WTC11 (cell line): Measurements from ENCODE around the gene PPTC7. TPM values are rescaled to one million over a fixed set of nuclear protein-coding genes. Genes with fewer than 3 reads are reported as not detected.

Source experiments
- ATAC-seq: fragments of 200-7000 bp; cut with Tn5 transposase; 2 replicates; pipeline ENCODE4 v1.10.0; 2021; ENCODE audit warnings: mild to moderate bottlenecking, moderate library complexity
- CTCF ChIA-PET: fragments of 300-600 bp; sonication (Branson Sonifier 250); formaldehyde crosslinking; loops from one replicate; lab custom pipeline; 2021; ENCODE audit warnings: antibody characterized with exemption; lab: Charles Lee
- POLR2A ChIA-PET: fragments of 350-600 bp; sonication (Branson Sonifier 250); formaldehyde crosslinking; loops from one replicate; lab custom pipeline; 2021; ENCODE audit warnings: antibody characterized with exemption; lab: Charles Lee
- DNase-seq: peaks from one replicate; pipeline ENCODE4 v3.0.0; 2021; ENCODE audit warnings: low spot score
- H3K27ac Mint-ChIP-seq: 2 replicates; pipeline ENCODE4 v1.8.0; 2021; ENCODE audit warnings: mixed read lengths
- H3K27me3 Mint-ChIP-seq: 2 replicates; pipeline ENCODE4 v1.8.0; 2021; ENCODE audit warnings: low read depth, mild to moderate bottlenecking, moderate library complexity, mixed read lengths
- H3K36me3 Mint-ChIP-seq: 2 replicates; pipeline ENCODE4 v1.8.0; 2021; ENCODE audit warnings: mixed read lengths
- H3K4me1 Mint-ChIP-seq: 2 replicates; pipeline ENCODE4 v1.8.0; 2022; ENCODE audit warnings: mixed read lengths
- H3K4me3 Mint-ChIP-seq: 2 replicates; pipeline ENCODE4 v1.8.0; 2021; ENCODE audit warnings: mild to moderate bottlenecking, moderate library complexity, mixed read lengths
- H3K9me3 Mint-ChIP-seq: 2 replicates; pipeline ENCODE4 v1.8.0; 2021; ENCODE audit warnings: mixed read lengths
- CBFB ChIP-seq: sonication (generic); formaldehyde crosslinking; IDR thresholded peaks from 2 replicates; pipeline ENCODE4 v1.8.1; 2022; ENCODE audit warnings: mild to moderate bottlenecking, low read depth, missing genetic modification reagents
- CDX4 ChIP-seq: fragments of 250-450 bp; sonication (Bioruptor Pico); IDR thresholded peaks from 2 replicates; pipeline ENCODE4 v1.9.0; 2021; ENCODE audit warnings: moderate library complexity, mild to moderate bottlenecking, inconsistent platforms, borderline replicate concordance
- CREB1 ChIP-seq: sonication (generic); formaldehyde crosslinking; IDR thresholded peaks from 2 replicates; pipeline ENCODE4 v1.8.0; 2023; ENCODE audit warnings: mild to moderate bottlenecking, missing genetic modification reagents
- CREM ChIP-seq: sonication (generic); formaldehyde crosslinking; IDR thresholded peaks from 2 replicates; pipeline ENCODE4 v1.8.1; 2022; ENCODE audit warnings: mild to moderate bottlenecking, missing genetic modification reagents, moderate library complexity
- ELF4 ChIP-seq: sonication (generic); formaldehyde crosslinking; IDR thresholded peaks from 2 replicates; pipeline ENCODE4 v1.8.1; 2022; ENCODE audit warnings: low read depth, mild to moderate bottlenecking, moderate library complexity, missing genetic modification reagents
- FOXK1 ChIP-seq: sonication (generic); formaldehyde crosslinking; IDR thresholded peaks from 2 replicates; pipeline ENCODE4 v1.8.0; 2022; ENCODE audit warnings: mild to moderate bottlenecking, moderate library complexity, missing genetic modification reagents
- FOXP1 ChIP-seq: sonication (generic); formaldehyde crosslinking; IDR thresholded peaks from 2 replicates; pipeline ENCODE4 v1.8.0; 2022; ENCODE audit warnings: missing genetic modification reagents, mild to moderate bottlenecking, moderate library complexity, borderline replicate concordance
- GTF2I ChIP-seq: fragments of 250-450 bp; sonication (Bioruptor Pico); conservative IDR thresholded peaks from 2 replicates; pipeline ENCODE4 v1.4.0; 2021; ENCODE audit warnings: mild to moderate bottlenecking
- IRF1 ChIP-seq: sonication (generic); formaldehyde crosslinking; IDR thresholded peaks from 2 replicates; pipeline ENCODE4 v1.8.0; 2023; ENCODE audit warnings: missing genetic modification reagents
- JUN ChIP-seq: sonication (generic); formaldehyde crosslinking; IDR thresholded peaks from 2 replicates; pipeline ENCODE4 v1.8.0; 2023; ENCODE audit warnings: mild to moderate bottlenecking, missing genetic modification reagents
- NFATC4 ChIP-seq: fragments of 250-450 bp; sonication (Bioruptor Pico); IDR thresholded peaks from 2 replicates; pipeline ENCODE4 v1.9.0; 2021; ENCODE audit warnings: mild to moderate bottlenecking
- NR1H2 ChIP-seq: sonication (generic); formaldehyde crosslinking; IDR thresholded peaks from 2 replicates; pipeline ENCODE4 v1.9.0; 2021; ENCODE audit warnings: mild to moderate bottlenecking, moderate library complexity, missing genetic modification reagents
- TP53 ChIP-seq: sonication (generic); formaldehyde crosslinking; IDR thresholded peaks from 2 replicates; pipeline ENCODE4 v1.8.1; 2023; ENCODE audit warnings: mild to moderate bottlenecking, missing genetic modification reagents
- USF1 ChIP-seq: sonication (generic); formaldehyde crosslinking; IDR thresholded peaks from 2 replicates; pipeline ENCODE4 v1.8.0; 2022; ENCODE audit warnings: mild to moderate bottlenecking, missing genetic modification reagents
- ZNF121 ChIP-seq: sonication (generic); formaldehyde crosslinking; IDR thresholded peaks from 2 replicates; pipeline ENCODE4 v1.8.0; 2023; ENCODE audit warnings: missing genetic modification reagents
- ZNF138 ChIP-seq: sonication (generic); formaldehyde crosslinking; conservative IDR thresholded peaks from 2 replicates; pipeline ENCODE4 v1.8.1; 2022; ENCODE audit warnings: mild to moderate bottlenecking, moderate library complexity, missing genetic modification reagents
- ZNF281 ChIP-seq: sonication (generic); formaldehyde crosslinking; IDR thresholded peaks from 2 replicates; pipeline ENCODE4 v1.8.0; 2023; ENCODE audit warnings: mild to moderate bottlenecking, missing genetic modification reagents
- ZNF671 ChIP-seq: fragments of 250-450 bp; sonication (Bioruptor Pico); IDR thresholded peaks from 2 replicates; pipeline ENCODE4 v1.8.0; 2021; ENCODE audit warnings: mild to moderate bottlenecking
- total RNA-seq: library from RNA; stranded (reverse); gene quantifications from 3 replicates; pipeline ENCODE4 v1.2.3, GENCODE V29; 2021
- TF ChIP-seq, protein P1 (sequence below): fragments of 250-450 bp; sonication (Bioruptor Pico); IDR thresholded peaks from 2 replicates; pipeline ENCODE4 v1.9.0; 2021; ENCODE audit warnings: mild to moderate bottlenecking
- TF ChIP-seq, protein P2 (sequence below): fragments of 250-450 bp; sonication (Bioruptor Pico); IDR thresholded peaks from 2 replicates; pipeline ENCODE4 v1.9.0; 2021; ENCODE audit warnings: mild to moderate bottlenecking, borderline replicate concordance
- TF ChIP-seq, protein P3 (sequence below): fragments of 250-450 bp; sonication (Bioruptor Pico); IDR thresholded peaks from 2 replicates; pipeline ENCODE4 v1.9.0; 2021; ENCODE audit warnings: mild to moderate bottlenecking

The PPTC7 gene
- total RNA-seq, 1 experiment from 2014 or later: 15.6 TPM

- no peak for TF ChIP-seq ELF4 (CRISPR knock-in tag)
- TF ChIP-seq, all 79 proteins: peak for 0
These were observed 32.1 kb upstream of the PPTC7 start (continued) for GRCh38 chr12:110615171-110615570.

DNA sequence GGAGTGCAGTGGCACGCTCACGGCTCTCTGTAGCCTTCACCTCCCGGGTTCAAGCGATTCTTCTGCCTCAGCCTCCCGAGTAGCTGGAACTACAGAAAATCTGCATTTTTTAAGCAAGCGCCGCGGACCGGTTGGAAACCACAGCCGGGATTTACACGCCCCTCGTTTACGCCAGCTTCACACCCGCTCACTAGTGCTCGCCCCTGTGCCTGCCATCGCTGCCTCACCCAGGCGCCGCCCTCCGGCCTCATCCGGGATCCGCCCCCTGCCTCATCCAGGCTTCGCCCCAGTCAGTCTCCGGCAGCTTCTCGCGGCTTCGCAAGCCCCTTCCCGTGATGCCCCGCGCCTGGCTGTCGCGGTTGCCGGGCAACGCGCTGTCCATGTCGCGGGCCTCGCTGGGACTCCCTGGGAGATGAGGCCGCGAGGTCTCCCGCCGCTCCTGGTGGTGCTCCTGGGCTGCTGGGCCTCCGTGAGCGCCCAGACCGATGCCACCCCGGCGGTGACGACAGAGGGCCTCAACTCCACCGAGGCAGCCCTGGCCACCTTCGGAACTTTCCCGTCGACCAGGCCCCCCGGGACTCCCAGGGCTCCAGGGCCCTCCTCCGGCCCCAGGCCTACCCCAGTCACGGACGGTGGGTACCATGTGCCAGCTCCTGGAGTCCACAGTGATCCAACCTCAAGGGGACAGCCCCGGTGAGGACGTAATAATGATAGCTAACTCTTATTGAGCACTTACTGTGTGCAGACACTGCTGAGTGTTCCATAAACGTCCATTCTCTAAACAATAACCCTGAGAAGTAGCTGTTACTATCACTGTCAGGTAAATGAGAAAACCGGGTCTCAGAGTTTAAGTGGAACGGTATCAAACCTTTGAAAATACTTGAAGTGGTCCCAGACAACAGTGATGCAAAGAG is 30.9 kb upstream of the PPTC7 start, which contains the start of gene TCTN1:
TCTN1 (plus strand) TSS at position 359 of the 914 bp plus-strand sequence; CDS start at position 413, 54 bp downstream.
- CTCF ChIA-PET: interaction anchor here (0.5 to 1.6 kb wide), 9 partner anchors 12 to 335 kb away, joined by 3 to 7 read pairs (median 5); partner anchors contain the start of genes ARPC3, FAM216A and GPN3
- TF ChIP-seq NR1H2 (CRISPR knock-in tag): no peak
- no peak for TF ChIP-seq CDX4 (CRISPR knock-in tag)
- peak; percentile 77; the same call in 1 of the 2 replicates for TF ChIP-seq FOXP1
- no peak for TF ChIP-seq GTF2I
- TF ChIP-seq NFATC4 (CRISPR knock-in tag): no peak
- no peak for TF ChIP-seq ZNF281 (CRISPR knock-in tag)
- TF ChIP-seq TP53 (CRISPR knock-in tag): peak; percentile 32; the same call in 1 of the 2 replicates
- TF ChIP-seq ZNF138 (CRISPR knock-in tag): no peak
- TF ChIP-seq FOXK1 (CRISPR knock-in tag): peak; percentile 74
- no peak for TF ChIP-seq CREM (CRISPR knock-in tag)
- TF ChIP-seq USF1: no peak
- no peak for TF ChIP-seq CREB1
- TF ChIP-seq, protein P1, sequence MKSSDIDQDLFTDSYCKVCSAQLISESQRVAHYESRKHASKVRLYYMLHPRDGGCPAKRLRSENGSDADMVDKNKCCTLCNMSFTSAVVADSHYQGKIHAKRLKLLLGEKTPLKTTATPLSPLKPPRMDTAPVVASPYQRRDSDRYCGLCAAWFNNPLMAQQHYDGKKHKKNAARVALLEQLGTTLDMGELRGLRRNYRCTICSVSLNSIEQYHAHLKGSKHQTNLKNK (CRISPR knock-in tag): no peak
- TF ChIP-seq, protein P2, sequence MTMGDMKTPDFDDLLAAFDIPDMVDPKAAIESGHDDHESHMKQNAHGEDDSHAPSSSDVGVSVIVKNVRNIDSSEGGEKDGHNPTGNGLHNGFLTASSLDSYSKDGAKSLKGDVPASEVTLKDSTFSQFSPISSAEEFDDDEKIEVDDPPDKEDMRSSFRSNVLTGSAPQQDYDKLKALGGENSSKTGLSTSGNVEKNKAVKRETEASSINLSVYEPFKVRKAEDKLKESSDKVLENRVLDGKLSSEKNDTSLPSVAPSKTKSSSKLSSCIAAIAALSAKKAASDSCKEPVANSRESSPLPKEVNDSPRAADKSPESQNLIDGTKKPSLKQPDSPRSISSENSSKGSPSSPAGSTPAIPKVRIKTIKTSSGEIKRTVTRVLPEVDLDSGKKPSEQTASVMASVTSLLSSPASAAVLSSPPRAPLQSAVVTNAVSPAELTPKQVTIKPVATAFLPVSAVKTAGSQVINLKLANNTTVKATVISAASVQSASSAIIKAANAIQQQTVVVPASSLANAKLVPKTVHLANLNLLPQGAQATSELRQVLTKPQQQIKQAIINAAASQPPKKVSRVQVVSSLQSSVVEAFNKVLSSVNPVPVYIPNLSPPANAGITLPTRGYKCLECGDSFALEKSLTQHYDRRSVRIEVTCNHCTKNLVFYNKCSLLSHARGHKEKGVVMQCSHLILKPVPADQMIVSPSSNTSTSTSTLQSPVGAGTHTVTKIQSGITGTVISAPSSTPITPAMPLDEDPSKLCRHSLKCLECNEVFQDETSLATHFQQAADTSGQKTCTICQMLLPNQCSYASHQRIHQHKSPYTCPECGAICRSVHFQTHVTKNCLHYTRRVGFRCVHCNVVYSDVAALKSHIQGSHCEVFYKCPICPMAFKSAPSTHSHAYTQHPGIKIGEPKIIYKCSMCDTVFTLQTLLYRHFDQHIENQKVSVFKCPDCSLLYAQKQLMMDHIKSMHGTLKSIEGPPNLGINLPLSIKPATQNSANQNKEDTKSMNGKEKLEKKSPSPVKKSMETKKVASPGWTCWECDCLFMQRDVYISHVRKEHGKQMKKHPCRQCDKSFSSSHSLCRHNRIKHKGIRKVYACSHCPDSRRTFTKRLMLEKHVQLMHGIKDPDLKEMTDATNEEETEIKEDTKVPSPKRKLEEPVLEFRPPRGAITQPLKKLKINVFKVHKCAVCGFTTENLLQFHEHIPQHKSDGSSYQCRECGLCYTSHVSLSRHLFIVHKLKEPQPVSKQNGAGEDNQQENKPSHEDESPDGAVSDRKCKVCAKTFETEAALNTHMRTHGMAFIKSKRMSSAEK: no peak
- TF ChIP-seq CBFB: no peak
- no peak for TF ChIP-seq IRF1 (CRISPR knock-in tag)
- no peak for TF ChIP-seq ZNF121 (CRISPR knock-in tag)
- no peak for TF ChIP-seq JUN
- TF ChIP-seq, protein P3, sequence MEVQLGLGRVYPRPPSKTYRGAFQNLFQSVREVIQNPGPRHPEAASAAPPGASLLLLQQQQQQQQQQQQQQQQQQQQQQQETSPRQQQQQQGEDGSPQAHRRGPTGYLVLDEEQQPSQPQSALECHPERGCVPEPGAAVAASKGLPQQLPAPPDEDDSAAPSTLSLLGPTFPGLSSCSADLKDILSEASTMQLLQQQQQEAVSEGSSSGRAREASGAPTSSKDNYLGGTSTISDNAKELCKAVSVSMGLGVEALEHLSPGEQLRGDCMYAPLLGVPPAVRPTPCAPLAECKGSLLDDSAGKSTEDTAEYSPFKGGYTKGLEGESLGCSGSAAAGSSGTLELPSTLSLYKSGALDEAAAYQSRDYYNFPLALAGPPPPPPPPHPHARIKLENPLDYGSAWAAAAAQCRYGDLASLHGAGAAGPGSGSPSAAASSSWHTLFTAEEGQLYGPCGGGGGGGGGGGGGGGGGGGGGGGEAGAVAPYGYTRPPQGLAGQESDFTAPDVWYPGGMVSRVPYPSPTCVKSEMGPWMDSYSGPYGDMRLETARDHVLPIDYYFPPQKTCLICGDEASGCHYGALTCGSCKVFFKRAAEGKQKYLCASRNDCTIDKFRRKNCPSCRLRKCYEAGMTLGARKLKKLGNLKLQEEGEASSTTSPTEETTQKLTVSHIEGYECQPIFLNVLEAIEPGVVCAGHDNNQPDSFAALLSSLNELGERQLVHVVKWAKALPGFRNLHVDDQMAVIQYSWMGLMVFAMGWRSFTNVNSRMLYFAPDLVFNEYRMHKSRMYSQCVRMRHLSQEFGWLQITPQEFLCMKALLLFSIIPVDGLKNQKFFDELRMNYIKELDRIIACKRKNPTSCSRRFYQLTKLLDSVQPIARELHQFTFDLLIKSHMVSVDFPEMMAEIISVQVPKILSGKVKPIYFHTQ: no peak
- TF ChIP-seq ZNF671 (CRISPR knock-in tag): no peak

More for the DNA sequence above, 30.9 kb upstream of the PPTC7 start, which contains the start of gene TCTN1:
- DNase-seq (peak; percentile 98), ATAC-seq (peak; percentile 100)
- no peaks in the 10 kb centered on the region for H3K9me3 Mint-ChIP-seq
- POLR2A ChIA-PET: no interaction called here
- no peak within 1 kb of the TSS for H3K27ac Mint-ChIP-seq
- no peaks in the 10 kb centered on the region for H3K4me1 Mint-ChIP-seq
- H3K27me3 Mint-ChIP-seq: peaks cover 4% of the 10 kb centered on the region
- no peaks in the 10 kb centered on the region for H3K36me3 Mint-ChIP-seq
- H3K4me3 Mint-ChIP-seq: peak within 1 kb of the TSS; percentile 76
